Cardiac muscle cell (in vitro differentiated cells and primary cell): ENCODE measurements around the gene HIPK1. TPM values are rescaled to one million over a fixed set of nuclear protein-coding genes. Genes with fewer than 3 reads are reported as not detected.

Experiments
- DNase-seq, 2 donors: peaks; one replicate each; pipeline versions ENCODE4 v3.0.0 to v3.0.0-alpha.2; 2010 to 2017; ENCODE audit warnings: low read depth in 1 of 2, low spot score in 1 of 2
- H3K27ac ChIP-seq: fragments of 200-600 bp; sonication (generic); 2 replicates; pipeline ENCODE4 v1.5.1; 2016
- H3K27me3 ChIP-seq: fragments of 200-600 bp; sonication (generic); 2 replicates; pipeline ENCODE4 v1.6.0; 2016; ENCODE audit warnings: control low read depth
- H3K36me3 ChIP-seq: fragments of 200-600 bp; sonication (generic); 2 replicates; pipeline ENCODE4 v1.5.1; 2016; ENCODE audit warnings: control low read depth
- H3K4me1 ChIP-seq: fragments of 200-600 bp; sonication (generic); 2 replicates; pipeline ENCODE4 v1.8.1; 2017; ENCODE audit warnings: low read depth, mild to moderate bottlenecking, mixed run types
- H3K4me3 ChIP-seq: fragments of 200-600 bp; sonication (generic); 2 replicates; pipeline ENCODE4 v1.5.1; 2016; ENCODE audit warnings: mild to moderate bottlenecking
- H3K9me3 ChIP-seq: fragments of 200-600 bp; sonication (generic); 2 replicates; pipeline ENCODE4 v1.5.1; 2017; ENCODE audit warnings: low read depth, mild to moderate bottlenecking, control low read depth
- polyA plus RNA-seq: library from polyadenylated mRNA; unstranded; fragments of >200 nt; fragmentation: Nextera tagmentation; extraction: Ambion mirVana; gene quantifications from 2 replicates; pipeline ENCODE4 v1.2.1, GENCODE V29; 2016
- total RNA-seq: library from RNA; depleted of rRNA; stranded (reverse); fragments of >200 nt; gene quantifications from 2 replicates; pipeline ENCODE4 v1.2.3, GENCODE V29; 2016
- TF ChIP-seq, protein P1 (sequence below): IDR thresholded peaks from 2 replicates; pipeline ENCODE4 v1.5.1; 2012; ENCODE audit warnings: low read depth, mild to moderate bottlenecking, low read length

The HIPK1 gene
- total and polyA plus RNA-seq, 2 experiments from 2014 or later: 14.1 to 27.7 TPM

DNA sequence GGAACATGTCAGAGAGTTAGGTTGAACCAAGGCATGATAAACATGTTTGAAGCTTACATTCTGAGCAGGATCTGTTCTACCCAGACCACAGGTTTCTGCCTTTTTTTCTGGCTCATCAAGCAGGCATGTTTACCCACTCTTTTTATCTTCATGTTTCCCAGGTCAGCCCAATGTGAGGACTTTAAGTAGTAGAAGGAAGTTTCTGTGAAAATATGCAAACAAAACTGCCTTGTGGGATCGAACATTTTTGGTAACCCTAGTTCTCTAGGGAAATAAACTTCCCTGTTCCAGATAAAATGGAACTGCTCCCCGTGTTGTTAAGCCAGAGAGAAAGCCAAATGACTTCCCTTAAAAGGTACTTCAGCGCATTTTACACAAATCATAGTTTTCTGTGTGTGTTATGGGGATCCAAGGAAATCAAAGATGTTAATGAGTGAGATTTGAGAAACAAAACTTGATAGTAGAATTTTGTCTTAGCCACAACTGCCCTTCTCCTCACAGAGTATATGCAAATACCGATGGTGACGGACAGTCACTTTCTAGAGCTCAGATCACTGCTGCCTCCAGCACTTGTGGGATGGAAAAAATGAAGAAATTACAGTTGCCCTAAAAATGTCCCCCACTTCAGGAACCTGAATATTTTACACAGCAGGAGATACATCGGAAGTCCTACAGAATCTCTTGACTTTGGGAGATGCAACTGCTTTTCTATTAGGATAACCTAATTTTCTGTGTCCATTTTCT, 765 bp upstream of the HIPK1 start:
- H3K36me3 ChIP-seq: no peaks in the 10 kb centered on the region
- TF ChIP-seq, protein P1, sequence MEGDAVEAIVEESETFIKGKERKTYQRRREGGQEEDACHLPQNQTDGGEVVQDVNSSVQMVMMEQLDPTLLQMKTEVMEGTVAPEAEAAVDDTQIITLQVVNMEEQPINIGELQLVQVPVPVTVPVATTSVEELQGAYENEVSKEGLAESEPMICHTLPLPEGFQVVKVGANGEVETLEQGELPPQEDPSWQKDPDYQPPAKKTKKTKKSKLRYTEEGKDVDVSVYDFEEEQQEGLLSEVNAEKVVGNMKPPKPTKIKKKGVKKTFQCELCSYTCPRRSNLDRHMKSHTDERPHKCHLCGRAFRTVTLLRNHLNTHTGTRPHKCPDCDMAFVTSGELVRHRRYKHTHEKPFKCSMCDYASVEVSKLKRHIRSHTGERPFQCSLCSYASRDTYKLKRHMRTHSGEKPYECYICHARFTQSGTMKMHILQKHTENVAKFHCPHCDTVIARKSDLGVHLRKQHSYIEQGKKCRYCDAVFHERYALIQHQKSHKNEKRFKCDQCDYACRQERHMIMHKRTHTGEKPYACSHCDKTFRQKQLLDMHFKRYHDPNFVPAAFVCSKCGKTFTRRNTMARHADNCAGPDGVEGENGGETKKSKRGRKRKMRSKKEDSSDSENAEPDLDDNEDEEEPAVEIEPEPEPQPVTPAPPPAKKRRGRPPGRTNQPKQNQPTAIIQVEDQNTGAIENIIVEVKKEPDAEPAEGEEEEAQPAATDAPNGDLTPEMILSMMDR: no peak
- H3K4me3 ChIP-seq: peak overlapping the region; percentile 85
- H3K9me3 ChIP-seq: no peaks in the 10 kb centered on the region
- peaks cover 9% of the 10 kb centered on the region for H3K27me3 ChIP-seq
- H3K27ac ChIP-seq: peak overlapping the region; percentile 88
- peaks cover 24% of the 10 kb centered on the region for H3K4me1 ChIP-seq
- no peak for DNase-seq

- TF ChIP-seq, protein P1: peak; percentile 23
- peak; percentile 34 to 71 for DNase-seq
- Histone ChIP-seq H3K27me3 (no peaks in the 10 kb centered on the region), H3K36me3 (no peaks in the 10 kb centered on the region), H3K9me3 (no peaks in the 10 kb centered on the region), H3K4me3 (peak overlapping the region; percentile 85), H3K4me1 (peaks cover 24% of the 10 kb centered on the region), H3K27ac (peak overlapping the region; percentile 88)
Observed at GRCh38 chr1:113929750-113930498, 800 bp downstream of the HIPK1 start.

- Histone ChIP-seq H3K36me3 (no peaks in the 10 kb centered on the region), H3K4me3 (peak overlapping the region; percentile 85), H3K9me3 (no peaks in the 10 kb centered on the region), H3K27me3 (no peaks in the 10 kb centered on the region), H3K4me1 (peaks cover 24% of the 10 kb centered on the region), H3K27ac (peak overlapping the region; percentile 88)
- peak; percentile 18 to 71 for DNase-seq
- TF ChIP-seq, protein P1: no peak
Observed at GRCh38 chr1:113930499-113931161, 1.5 kb downstream of the HIPK1 start.

GRCh38 chr1:113931451-113931851, 2.3 kb downstream of the HIPK1 start:
- no peaks in the 10 kb centered on the region for H3K27me3 ChIP-seq
- H3K36me3 ChIP-seq: no peaks in the 10 kb centered on the region
- H3K4me1 ChIP-seq: peaks cover 24% of the 10 kb centered on the region
- H3K27ac ChIP-seq: no peak overlapping the region
- DNase-seq: peak in 1 of 2 donors; percentile 71
- TF ChIP-seq, protein P1: no peak
- H3K4me3 ChIP-seq: peak overlapping the region; percentile 85
- H3K9me3 ChIP-seq: no peaks in the 10 kb centered on the region

- no peak for DNase-seq
- Histone ChIP-seq H3K27ac (no peak overlapping the region), H3K4me1 (peaks cover 16% of the 10 kb centered on the region), H3K9me3 (no peaks in the 10 kb centered on the region), H3K36me3 (no peaks in the 10 kb centered on the region), H3K4me3 (no peak overlapping the region), H3K27me3 (no peaks in the 10 kb centered on the region)
- TF ChIP-seq, protein P1: no peak
Observed at GRCh38 chr1:113934006-113934405, 4.9 kb downstream of the HIPK1 start.
